HEK293 (cell line): ENCODE data around the gene ANO9.

ENCODE experiments used
- CTCF ChIA-PET: fragments of 350-600 bp; formaldehyde crosslinking; extraction: SDS; loops from one replicate; lab custom pipeline; 2021; ENCODE audit warnings: antibody characterized with exemption; lab: Yijun Ruan, JAX
- POLR2A ChIA-PET: fragments of 300-600 bp; formaldehyde crosslinking; extraction: SDS; loops from one replicate; lab custom pipeline; 2020; ENCODE audit warnings: antibody characterized with exemption, inconsistent platforms; lab: Yijun Ruan, JAX
- H3K27ac ChIP-seq: fragments of 200-500 bp; sonication (Bioruptor generic); 2 replicates; pipeline ENCODE4 v1.5.1; 2014; ENCODE audit warnings: low read depth, low read length, control low read depth, inconsistent platforms; ENCODE audit errors: extremely low read depth
- H3K36me3 ChIP-seq, 2 experiments: fragments of 200-500 bp in 1 of 2; sonication (Bioruptor generic) in 1 of 2; 1 replicate in 1 of 2; 2 replicates in 1 of 2; pipeline ENCODE4 v1.5.1; 2014 to 2017; ENCODE audit warnings: inconsistent platforms in 2 of 2, low read length in 2 of 2; ENCODE audit not compliant: control insufficient read depth in 2 of 2, insufficient read depth in 1 of 2
- H3K4me1 ChIP-seq: fragments of 200-500 bp; sonication (Bioruptor generic); 2 replicates; pipeline ENCODE4 v1.5.1; 2014; ENCODE audit warnings: mild to moderate bottlenecking, low read length, inconsistent platforms; ENCODE audit not compliant: control insufficient read depth, insufficient read depth
- H3K4me3 ChIP-seq: 2 replicates; pipeline ENCODE4 v1.5.1; 2011; ENCODE audit warnings: low read depth, mild to moderate bottlenecking, control low read depth, low read length, moderate library complexity
- H3K9me3 ChIP-seq: fragments of 200-500 bp; sonication (Bioruptor generic); 2 replicates; pipeline ENCODE4 v1.5.1; 2014; ENCODE audit warnings: low read depth, low read length, inconsistent platforms; ENCODE audit not compliant: control insufficient read depth, insufficient read depth
- ATF2 ChIP-seq: fragments of 450-650 bp; formaldehyde crosslinking; IDR thresholded peaks from 2 replicates; pipeline ENCODE4 v1.5.1; 2016; ENCODE audit warnings: missing biosample characterization, missing genetic modification characterization, low read depth
- GLI2 ChIP-seq: fragments of 450-650 bp; formaldehyde crosslinking; IDR thresholded peaks from 2 replicates; pipeline ENCODE4; 2017; ENCODE audit warnings: missing biosample characterization, missing genetic modification characterization, low read depth, borderline replicate concordance
- INSM2 ChIP-seq: fragments of 450-650 bp; formaldehyde crosslinking; IDR thresholded peaks from 2 replicates; pipeline ENCODE4 v1.5.1; 2016; ENCODE audit warnings: missing biosample characterization, missing genetic modification characterization
- KLF9 ChIP-seq: fragments of 450-650 bp; formaldehyde crosslinking; IDR thresholded peaks from 2 replicates; pipeline ENCODE4 v1.5.1; 2016; ENCODE audit warnings: missing biosample characterization, missing genetic modification characterization, low read depth
- ZBTB17 ChIP-seq: fragments of 450-650 bp; formaldehyde crosslinking; IDR thresholded peaks from 2 replicates; pipeline ENCODE4 v1.5.1; 2016; ENCODE audit warnings: missing biosample characterization, missing genetic modification characterization
- ZBTB21 ChIP-seq: fragments of 450-650 bp; formaldehyde crosslinking; IDR thresholded peaks from 2 replicates; pipeline ENCODE4 v1.5.1; 2017; ENCODE audit warnings: missing biosample characterization, missing genetic modification characterization
- ZNF26 ChIP-seq: fragments of 450-650 bp; formaldehyde crosslinking; IDR thresholded peaks from 2 replicates; pipeline ENCODE4 v1.5.1; 2016; ENCODE audit warnings: missing biosample characterization, missing genetic modification characterization
- ZNF274 ChIP-seq, 2 experiments: fragments of 200-500 bp in 1 of 2; fragments of 450-650 bp in 1 of 2; sonication (Bioruptor generic) in 1 of 2; formaldehyde crosslinking in 1 of 2; IDR thresholded peaks; 2 replicates each; pipeline versions ENCODE4 v1.5.1 to v1.6.1; 2014 to 2016; ENCODE audit warnings: borderline replicate concordance in 1 of 2, inconsistent platforms in 1 of 2, low read length in 1 of 2, missing biosample characterization in 1 of 2, missing genetic modification characterization in 1 of 2
- ZNF350 ChIP-seq: fragments of 450-650 bp; formaldehyde crosslinking; IDR thresholded peaks from 2 replicates; pipeline ENCODE4 v1.5.0; 2017; ENCODE audit warnings: missing biosample characterization, mild to moderate bottlenecking, missing genetic modification characterization
- ZNF423 ChIP-seq: fragments of 450-650 bp; formaldehyde crosslinking; IDR thresholded peaks from 2 replicates; pipeline ENCODE4 v1.5.1; 2016; ENCODE audit warnings: missing biosample characterization, missing genetic modification characterization
- ZNF510 ChIP-seq: fragments of 450-650 bp; formaldehyde crosslinking; IDR thresholded peaks from 2 replicates; pipeline ENCODE4 v1.5.1; 2018; ENCODE audit warnings: mild to moderate bottlenecking, missing genetic modification characterization, missing biosample characterization; ENCODE audit not compliant: insufficient replicate concordance
- ZNF544 ChIP-seq: fragments of 450-650 bp; formaldehyde crosslinking; IDR thresholded peaks from 2 replicates; pipeline ENCODE4 v1.5.0; 2017; ENCODE audit warnings: missing biosample characterization, missing genetic modification characterization
- ZNF548 ChIP-seq: fragments of 450-650 bp; formaldehyde crosslinking; IDR thresholded peaks from 2 replicates; pipeline ENCODE4 v1.5.1; 2016; ENCODE audit warnings: missing biosample characterization, missing genetic modification characterization
- ZNF645 ChIP-seq: fragments of 450-650 bp; formaldehyde crosslinking; IDR thresholded peaks from 2 replicates; pipeline ENCODE4; 2016; ENCODE audit warnings: missing biosample characterization, missing genetic modification characterization
- ZNF692 ChIP-seq: fragments of 450-650 bp; formaldehyde crosslinking; IDR thresholded peaks from 2 replicates; pipeline ENCODE4 v1.5.1; 2016; ENCODE audit warnings: missing biosample characterization, missing genetic modification characterization

The ANO9 gene

GRCh38 chr11:452203-452744 lies 10.5 kb upstream of the ANO9 start:
- no peak for TF ChIP-seq ZNF26 (tag by site-specific recombination)
- TF ChIP-seq ZNF510 (tag by site-specific recombination): no peak
- TF ChIP-seq ZBTB21 (tag by site-specific recombination): no peak
- TF ChIP-seq ZNF544 (tag by site-specific recombination): no peak
- TF ChIP-seq ZNF350 (tag by site-specific recombination): no peak
- Histone ChIP-seq H3K4me1 (no peaks in the 10 kb centered on the region), H3K4me3 (no peak overlapping the region), H3K36me3 (peaks cover 0 to 46% of the 10 kb centered on the region in 2 experiments; a peak in 1 of 3 replicates), H3K27ac (no peak overlapping the region), H3K9me3 (no peaks in the 10 kb centered on the region)
- ChIA-PET CTCF (interaction anchor here (1.2 kb wide), 1 partner anchor 67 kb away, joined by 3 read pairs; no protein-coding TSS in a partner anchor), POLR2A (no interaction called here)

GRCh38 chr11:451738-452137 lies 9.9 kb upstream of the ANO9 start:
- ChIA-PET CTCF (interaction anchor here (0.6 to 1.0 kb wide), 4 partner anchors 182 to 271 kb away, joined by 3 to 4 read pairs (median 4); no protein-coding TSS in a partner anchor), POLR2A (no interaction called here)
- no peak overlapping the region for H3K27ac ChIP-seq
- no peaks in the 10 kb centered on the region for H3K4me1 ChIP-seq
- H3K9me3 ChIP-seq: no peaks in the 10 kb centered on the region
- H3K4me3 ChIP-seq: no peak overlapping the region
- H3K36me3 ChIP-seq: peaks cover 0 to 43% of the 10 kb centered on the region in 2 experiments; a peak in 1 of 3 replicates
- TF ChIP-seq ATF2 (tag by site-specific recombination): no peak
- no peak for TF ChIP-seq KLF9 (tag by site-specific recombination)
- no peak for TF ChIP-seq ZNF548
- no peak for TF ChIP-seq ZNF274 (IDR thresholded peaks at IDR 0.05; ENCODE audit: low read length)
- TF ChIP-seq ZNF274 (tag by site-specific recombination; IDR thresholded peaks at IDR 0.05; ENCODE audit: borderline replicate concordance): no peak
- TF ChIP-seq GLI2 (tag by site-specific recombination): no peak
- TF ChIP-seq ZNF692: no peak
- TF ChIP-seq INSM2 (tag by site-specific recombination): no peak
- no peak for TF ChIP-seq ZNF423 (tag by site-specific recombination)
- TF ChIP-seq ZBTB17 (tag by site-specific recombination): no peak
- TF ChIP-seq ZNF645 (tag by site-specific recombination): no peak
